Endothelial cell of umbilical vein (primary cell): ENCODE data around the gene NUMBL.

Source experiments
- CTCF ChIP-seq, 2 donors: IDR thresholded peaks; 1 replicate in 1 of 2; 2 replicates in 1 of 2; pipeline ENCODE4 v1.5.1; 2011; ENCODE audit warnings: low read length in 2 of 2, mild to moderate bottlenecking in 2 of 2, moderate library complexity in 2 of 2, control low read depth in 1 of 2, inconsistent platforms in 1 of 2, low read depth in 1 of 2; ENCODE audit not compliant: insufficient read depth in 1 of 2; ENCODE audit errors: extremely low read depth in 1 of 2
- EZH2 ChIP-seq: IDR thresholded peaks from 2 replicates; pipeline ENCODE4 v1.6.1; 2012; ENCODE audit warnings: borderline replicate concordance, low read depth, mild to moderate bottlenecking, moderate library complexity, low read length, inconsistent platforms; ENCODE audit not compliant: severe bottlenecking
- FOS ChIP-seq: IDR thresholded peaks from 2 replicates; pipeline ENCODE4 v1.6.1; 2011; ENCODE audit warnings: mild to moderate bottlenecking, low read length, moderate library complexity, borderline replicate concordance; ENCODE audit not compliant: insufficient read depth
- GATA2 ChIP-seq: IDR thresholded peaks from 2 replicates; pipeline ENCODE4 v1.7.0; 2011; ENCODE audit warnings: low read depth, mild to moderate bottlenecking, moderate library complexity, mixed read lengths, low read length; ENCODE audit not compliant: insufficient read length, insufficient read depth
- JUN ChIP-seq: IDR thresholded peaks from 2 replicates; pipeline ENCODE4 v1.6.1; 2011; ENCODE audit warnings: borderline replicate concordance, low read depth; ENCODE audit not compliant: insufficient read length, insufficient read depth
- MYC ChIP-seq: IDR thresholded peaks from one replicate; pipeline ENCODE4 v1.6.1; 2011; ENCODE audit warnings: mild to moderate bottlenecking, low read depth, low read length
- POLR2A ChIP-seq: IDR thresholded peaks from 2 replicates; pipeline ENCODE4 v1.6.1; 2012; ENCODE audit warnings: low read depth, mild to moderate bottlenecking, control low read depth, low read length
- POLR2AphosphoS5 ChIP-seq: IDR thresholded peaks from 2 replicates; pipeline ENCODE4 v1.6.1; 2012; ENCODE audit warnings: low read depth, mild to moderate bottlenecking, control low read depth, low read length, moderate library complexity; ENCODE audit not compliant: insufficient read depth
- TF ChIP-seq, protein P1 (sequence below): IDR thresholded peaks from 2 replicates; pipeline ENCODE4 v1.6.1; 2011; ENCODE audit not compliant: insufficient read depth, insufficient read length

DNA sequence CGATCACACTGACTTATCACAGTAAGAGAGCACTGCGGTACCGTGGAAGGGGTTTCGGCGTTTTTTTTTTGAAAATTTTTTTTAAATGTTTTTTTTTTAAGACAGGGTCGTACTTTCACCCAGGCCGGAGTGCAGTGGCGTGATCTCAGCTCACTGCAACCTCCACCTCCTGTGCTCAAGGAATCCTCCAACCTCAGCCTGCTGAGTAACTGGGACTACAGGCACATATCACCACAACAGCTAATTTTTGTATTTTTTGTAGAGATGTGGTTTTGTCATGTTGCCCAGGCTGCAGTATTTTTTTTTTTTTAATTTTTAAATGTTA, 70.3 kb downstream of the NUMBL start:
- TF ChIP-seq CTCF (IDR thresholded peaks at IDR 0.05; ENCODE audit: extremely low read depth in 1 of 2, insufficient read depth in 1 of 2, low read depth in 1 of 2, low read length in 2 of 2) (no peak), MYC (no peak), POLR2A (no peak), POLR2AphosphoS5 (no peak), EZH2 (no peak), JUN (no peak), FOS (no peak), GATA2 (no peak)
- TF ChIP-seq, protein P1, sequence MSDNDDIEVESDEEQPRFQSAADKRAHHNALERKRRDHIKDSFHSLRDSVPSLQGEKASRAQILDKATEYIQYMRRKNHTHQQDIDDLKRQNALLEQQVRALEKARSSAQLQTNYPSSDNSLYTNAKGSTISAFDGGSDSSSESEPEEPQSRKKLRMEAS = no peak
